ENCODE data around the gene CPNE1. TPM values are rescaled to one million over a fixed set of nuclear protein-coding genes. Genes with fewer than 3 reads are reported as not detected.
"Not testable (repeated sequence)": the region's sequence is repeated elsewhere in the genome, so short reads cannot be mapped to it uniquely, and the experiment has no call there.

Gene CPNE1
- total RNA-seq, 4 donors from 2014 or later = 37.3 to 60.7 (median 50.1) TPM

- Histone ChIP-seq H3K27ac (peak overlapping the region; percentile 8 to 72 (median 54)), H3K9me3 (no peaks in the 10 kb centered on the region), H3K27me3 (no peaks in the 10 kb centered on the region), H3K36me3 (peaks cover 3 to 95% of the 10 kb centered on the region in 2 donors), H3K4me3 (no peak overlapping the region), H3K4me1 (peaks cover 27 to 40% of the 10 kb centered on the region in 2 donors)
- TF ChIP-seq CTCF (IDR thresholded peaks at IDR 0.05 in 4 of 5, conservative IDR thresholded peaks at IDR 0.05 in 1 of 5) = no peak
- TF ChIP-seq POLR2A (IDR thresholded peaks at IDR 0.05) = no peak
- DNase-seq (no peak), ATAC-seq (no peak)
- intact Hi-C loops (cut with DNase I; ENCODE audit: low total_unique reads) = no loop called here
- in situ Hi-C loops (cut with MboI; ENCODE audit: low sequenced_read_pairs in 4 of 4) = loop anchor here in 1 of 4 donors (25.0 kb wide), 1 partner anchor 176 kb away; no protein-coding TSS in a partner anchor
Measured at GRCh38 chr20:35710884-35711587, 46.3 kb upstream of the CPNE1 start.

GRCh38 chr20:35710039-35710438 is 45.3 kb upstream of the CPNE1 start:
- intact Hi-C loops (cut with DNase I; ENCODE audit: low total_unique reads) = no loop called here

GRCh38 chr20:35709259-35709658 is 44.6 kb upstream of the CPNE1 start:
- H3K27ac ChIP-seq = peak overlapping the region in 1 of 4 donors; percentile 4
- intact Hi-C loops (cut with DNase I; ENCODE audit: low total_unique reads) (no loop called here), in situ Hi-C loops (cut with MboI; ENCODE audit: low sequenced_read_pairs in 4 of 4) (loop anchor here in 1 of 4 donors (25.0 kb wide), 1 partner anchor 178 kb away; no protein-coding TSS in a partner anchor)
- ATAC-seq (no peak), DNase-seq (no peak)
- H3K27me3 ChIP-seq = no peaks in the 10 kb centered on the region
- TF ChIP-seq POLR2A (IDR thresholded peaks at IDR 0.05) (no peak), CTCF (IDR thresholded peaks at IDR 0.05 in 4 of 5, conservative IDR thresholded peaks at IDR 0.05 in 1 of 5) (no peak)
- H3K4me3 ChIP-seq = no peak overlapping the region
- peaks cover 3 to 95% of the 10 kb centered on the region in 2 donors for H3K36me3 ChIP-seq
- H3K9me3 ChIP-seq = no peaks in the 10 kb centered on the region
- peaks cover 21 to 40% of the 10 kb centered on the region in 2 donors for H3K4me1 ChIP-seq

More at GRCh38 chr20:35710039-35710438, 45.3 kb upstream of the CPNE1 start:
- no peak for DNase-seq
- no peak for ATAC-seq
- no peaks in the 10 kb centered on the region for H3K27me3 ChIP-seq
- H3K4me3 ChIP-seq = no peak overlapping the region
- no peak for TF ChIP-seq CTCF (IDR thresholded peaks at IDR 0.05 in 4 of 5, conservative IDR thresholded peaks at IDR 0.05 in 1 of 5)
- no peak for TF ChIP-seq POLR2A (IDR thresholded peaks at IDR 0.05)
- H3K4me1 ChIP-seq = peaks cover 21 to 33% of the 10 kb centered on the region in 2 donors
- peaks cover 3 to 95% of the 10 kb centered on the region in 2 donors for H3K36me3 ChIP-seq
- H3K27ac ChIP-seq = peak overlapping the region in 3 of 4 donors; percentile 2 to 8 (median 5)
- in situ Hi-C loops (cut with MboI; ENCODE audit: low sequenced_read_pairs in 4 of 4) = loop anchor here in 1 of 4 donors (25.0 kb wide), 1 partner anchor 177 kb away; no protein-coding TSS in a partner anchor
- H3K9me3 ChIP-seq = no peaks in the 10 kb centered on the region

GRCh38 chr20:35708502-35708901 is 43.8 kb upstream of the CPNE1 start:
- Histone ChIP-seq H3K4me3 (no peak overlapping the region), H3K36me3 (peaks cover 3 to 95% of the 10 kb centered on the region in 2 donors), H3K27ac (no peak overlapping the region), H3K4me1 (peaks cover 21 to 36% of the 10 kb centered on the region in 2 donors), H3K27me3 (no peaks in the 10 kb centered on the region), H3K9me3 (no peaks in the 10 kb centered on the region)
- in situ Hi-C loops (cut with MboI; ENCODE audit: low sequenced_read_pairs in 4 of 4) = loop anchor here in 1 of 4 donors (25.0 kb wide), 1 partner anchor 179 kb away; no protein-coding TSS in a partner anchor
- TF ChIP-seq CTCF (IDR thresholded peaks at IDR 0.05 in 4 of 5, conservative IDR thresholded peaks at IDR 0.05 in 1 of 5) (no peak), POLR2A (IDR thresholded peaks at IDR 0.05) (no peak)
- DNase-seq (no peak), ATAC-seq (no peak)
- intact Hi-C loops (cut with DNase I; ENCODE audit: low total_unique reads) = no loop called here

GRCh38 chr20:35706591-35707529 is 42.2 kb upstream of the CPNE1 start:
- peaks cover 22 to 44% of the 10 kb centered on the region in 2 donors for H3K4me1 ChIP-seq
- peaks cover 3 to 97% of the 10 kb centered on the region in 2 donors for H3K36me3 ChIP-seq
- intact Hi-C loops (cut with DNase I; ENCODE audit: low total_unique reads); ATAC-seq; H3K27ac ChIP-seq; H3K27me3 ChIP-seq; H3K9me3 ChIP-seq; DNase-seq; H3K4me3 ChIP-seq: not testable (repeated sequence)
- in situ Hi-C loops (cut with MboI; ENCODE audit: low sequenced_read_pairs in 4 of 4) = loop anchor here in 1 of 4 donors (25.0 kb wide), 1 partner anchor 180 kb away; no protein-coding TSS in a partner anchor

- intact Hi-C loops (cut with DNase I; ENCODE audit: low total_unique reads); ATAC-seq; H3K4me3 ChIP-seq; H3K27me3 ChIP-seq; H3K9me3 ChIP-seq; DNase-seq: not testable (repeated sequence)
- peaks cover 0 to 91% of the 10 kb centered on the region in 2 donors for H3K36me3 ChIP-seq
- H3K27ac ChIP-seq = peak overlapping the region in 1 of 4 donors; percentile 16
- peaks cover 14 to 39% of the 10 kb centered on the region in 2 donors for H3K4me1 ChIP-seq
- in situ Hi-C loops (cut with MboI; ENCODE audit: low sequenced_read_pairs in 4 of 4) = loop anchor here in 1 of 4 donors (25.0 kb wide), 1 partner anchor 181 kb away; no protein-coding TSS in a partner anchor
Measured at GRCh38 chr20:35705894-35706293, 41.2 kb upstream of the CPNE1 start.
